ENCODE results near the gene TMEM175.
A peak's percentile ranks its signal among the peaks of the same experiment; 100 is the strongest.

TMEM175 gene, protein sequence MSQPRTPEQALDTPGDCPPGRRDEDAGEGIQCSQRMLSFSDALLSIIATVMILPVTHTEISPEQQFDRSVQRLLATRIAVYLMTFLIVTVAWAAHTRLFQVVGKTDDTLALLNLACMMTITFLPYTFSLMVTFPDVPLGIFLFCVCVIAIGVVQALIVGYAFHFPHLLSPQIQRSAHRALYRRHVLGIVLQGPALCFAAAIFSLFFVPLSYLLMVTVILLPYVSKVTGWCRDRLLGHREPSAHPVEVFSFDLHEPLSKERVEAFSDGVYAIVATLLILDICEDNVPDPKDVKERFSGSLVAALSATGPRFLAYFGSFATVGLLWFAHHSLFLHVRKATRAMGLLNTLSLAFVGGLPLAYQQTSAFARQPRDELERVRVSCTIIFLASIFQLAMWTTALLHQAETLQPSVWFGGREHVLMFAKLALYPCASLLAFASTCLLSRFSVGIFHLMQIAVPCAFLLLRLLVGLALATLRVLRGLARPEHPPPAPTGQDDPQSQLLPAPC

DNA sequence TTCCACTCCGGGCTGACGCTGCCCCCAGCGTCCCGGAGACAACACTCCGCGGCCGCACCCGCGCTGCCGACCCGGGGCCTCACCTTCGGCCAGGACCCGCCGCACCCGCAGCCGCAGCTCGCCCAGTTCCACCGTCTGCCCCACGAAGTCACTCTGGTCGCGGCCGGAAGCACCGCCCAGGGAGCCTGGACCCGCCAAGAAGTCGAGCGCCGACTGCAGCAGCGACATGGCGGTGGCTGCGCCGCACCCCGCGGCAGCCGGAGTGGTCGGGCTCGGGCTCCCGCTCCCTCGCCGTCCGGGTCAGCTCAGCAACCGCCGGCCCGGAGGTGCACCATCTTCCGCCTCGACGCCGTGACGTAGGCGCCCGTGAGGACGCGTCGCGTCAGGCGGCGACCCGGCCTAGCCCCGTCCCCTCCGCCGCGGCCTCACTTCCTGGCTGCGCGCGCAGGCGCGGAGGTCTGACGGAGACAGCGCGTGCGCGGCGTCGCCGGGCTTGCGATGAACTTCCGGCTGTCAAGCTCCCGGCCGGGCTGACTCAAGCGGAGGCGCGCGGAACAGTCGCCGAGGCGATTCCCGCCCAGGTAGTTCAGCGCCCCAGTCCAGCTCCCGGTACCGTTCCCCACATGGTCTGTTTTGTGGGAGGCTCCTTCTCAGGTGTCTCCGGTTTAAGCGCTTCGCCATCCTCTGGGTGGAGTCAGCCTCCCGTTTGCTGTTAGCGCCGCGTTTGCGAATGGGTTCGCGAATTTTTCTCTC, at the start of gene TMEM175, which contains the start of gene GAK:
Gene TMEM175 (plus strand): TSS at position 501 of the 753 bp plus-strand sequence. CDS start 15,280 bp downstream, outside the sequence.
Gene GAK (minus strand): TSS at position 357 of the 753 bp plus-strand sequence. CDS start 129 bp downstream, at position 228.
- peak; percentile 91 to 95 for DNase-seq (ENCODE audit: low spot score in 2 of 2)
- Histone ChIP-seq H3K4me1 (peaks cover 11% of the 10 kb centered on the region), H3K27me3 (ENCODE audit: low read depth) (no peaks in the 10 kb centered on the region), H3K9me3 (no peaks in the 10 kb centered on the region), H3K36me3 (replicated peaks) (no peaks in the 10 kb centered on the region), H3K4me3 (peak within 1 kb of the TSS; percentile 86)
- in situ Hi-C loops (cut with MboI; ENCODE audit: low sequenced_read_pairs), result no loop called here

DNA sequence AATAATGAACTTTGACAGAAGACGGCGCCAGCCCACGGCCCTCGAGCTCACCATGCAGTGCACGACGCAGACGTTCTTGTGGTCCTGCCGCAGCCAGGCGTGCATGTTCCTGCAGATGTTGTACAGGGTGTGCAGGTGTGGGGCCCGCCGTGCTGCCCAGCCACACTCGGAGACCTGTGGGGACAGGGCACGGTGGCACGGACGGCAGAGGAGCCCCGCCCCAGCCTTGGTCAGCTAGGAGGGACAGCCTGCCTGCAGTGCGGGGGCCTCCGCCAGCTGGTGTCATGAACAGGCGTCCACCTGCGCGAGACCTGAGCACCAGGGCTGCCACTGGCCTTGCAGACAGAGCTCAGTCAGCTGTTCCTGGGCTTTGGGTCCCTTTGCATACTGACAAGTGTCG, 49.6 kb upstream of the TMEM175 start:
- Histone ChIP-seq H3K4me3 (no peak overlapping the region), H3K36me3 (replicated peaks) (peaks cover 25% of the 10 kb centered on the region), H3K4me1 (no peaks in the 10 kb centered on the region), H3K9me3 (no peaks in the 10 kb centered on the region), H3K27me3 (ENCODE audit: low read depth) (no peaks in the 10 kb centered on the region)
- in situ Hi-C loops (cut with MboI; ENCODE audit: low sequenced_read_pairs), result no loop called here
- no peak for DNase-seq (ENCODE audit: low spot score in 2 of 2)

DNA sequence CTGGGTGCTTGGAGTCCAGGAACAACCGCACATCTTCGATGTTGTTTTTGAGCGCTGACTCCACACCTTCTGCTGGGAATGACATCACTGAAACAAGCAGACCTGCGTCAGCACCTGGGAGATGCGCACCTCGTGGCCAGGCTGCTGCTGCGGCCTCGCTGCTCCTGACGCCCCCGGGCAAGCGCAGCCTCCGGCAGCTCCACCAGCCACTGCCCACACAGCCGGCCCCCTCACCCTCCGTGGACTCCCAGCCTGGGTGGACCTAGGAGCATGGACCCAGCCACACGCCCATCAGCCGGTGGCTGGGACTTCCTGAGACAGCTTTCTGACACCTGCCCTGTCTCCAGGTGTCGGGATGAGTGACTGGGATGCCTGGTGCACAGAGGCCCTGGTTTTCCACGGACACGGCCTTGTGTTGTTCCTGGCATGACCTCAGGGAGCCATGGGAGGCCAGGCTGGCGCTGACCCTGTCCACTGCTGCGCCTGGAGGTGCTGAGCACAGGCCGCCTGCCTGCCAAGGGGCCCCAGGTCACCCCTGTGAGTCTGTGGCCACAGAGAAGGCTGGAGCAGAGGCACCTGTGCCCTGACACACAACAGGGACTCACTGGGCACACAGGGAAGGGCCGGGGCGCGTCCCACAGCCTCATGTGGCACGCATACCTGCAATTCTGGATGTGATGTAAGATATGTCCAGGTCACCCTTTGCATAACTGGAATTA, 48.7 kb upstream of the TMEM175 start:
- Histone ChIP-seq H3K9me3 (no peaks in the 10 kb centered on the region), H3K27me3 (ENCODE audit: low read depth) (no peaks in the 10 kb centered on the region), H3K4me3 (no peak overlapping the region), H3K4me1 (no peaks in the 10 kb centered on the region), H3K36me3 (replicated peaks) (peaks cover 31% of the 10 kb centered on the region)
- in situ Hi-C loops (cut with MboI; ENCODE audit: low sequenced_read_pairs), result no loop called here
- DNase-seq (ENCODE audit: low spot score in 2 of 2), result no peak

DNA sequence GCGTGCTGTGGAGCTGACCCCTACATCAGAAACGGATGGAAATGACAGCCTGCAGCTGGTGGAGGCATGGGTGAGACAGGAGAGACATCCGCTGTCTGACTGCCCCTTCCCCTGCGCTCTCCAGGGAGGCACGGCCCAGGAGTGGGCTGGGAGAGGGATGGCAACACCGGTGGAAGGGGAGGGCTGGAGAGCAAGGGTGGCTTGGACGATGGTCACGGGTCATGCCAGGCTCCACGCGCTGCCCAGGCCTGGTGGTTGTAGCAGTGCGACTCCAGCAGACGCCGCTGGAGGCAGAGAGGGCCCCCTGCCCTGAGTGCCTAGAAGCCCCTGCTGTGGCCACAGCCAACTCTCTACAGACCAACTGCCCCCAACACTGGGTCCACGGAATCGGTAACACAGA, 48.0 kb upstream of the TMEM175 start:
- Histone ChIP-seq H3K27me3 (ENCODE audit: low read depth) (no peaks in the 10 kb centered on the region), H3K36me3 (replicated peaks) (peaks cover 34% of the 10 kb centered on the region), H3K4me1 (no peaks in the 10 kb centered on the region), H3K9me3 (no peaks in the 10 kb centered on the region), H3K4me3 (no peak overlapping the region)
- in situ Hi-C loops (cut with MboI; ENCODE audit: low sequenced_read_pairs), result no loop called here
- DNase-seq (ENCODE audit: low spot score in 2 of 2), result no peak

DNA sequence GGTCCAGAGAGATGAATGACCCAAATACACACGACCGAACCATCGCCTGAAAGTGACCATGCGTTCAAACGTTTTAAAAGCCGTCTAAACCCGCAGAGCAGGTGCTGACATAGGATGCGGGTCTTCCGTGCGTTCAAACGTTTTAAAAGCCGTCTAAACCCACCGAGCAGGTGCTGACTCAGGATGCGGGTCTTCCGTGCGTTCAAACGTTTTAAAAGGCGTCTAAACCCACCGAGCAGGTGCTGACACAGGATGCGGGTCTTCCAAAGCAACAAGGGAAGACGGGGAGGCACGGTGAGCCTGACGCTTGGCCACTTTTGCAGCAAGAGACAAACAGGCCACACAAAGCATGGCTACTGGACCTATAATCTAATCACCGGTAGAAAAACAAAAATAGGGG, 47.4 kb upstream of the TMEM175 start:
- no peaks in the 10 kb centered on the region for H3K9me3 ChIP-seq
- no peaks in the 10 kb centered on the region for H3K27me3 ChIP-seq (ENCODE audit: low read depth)
- peaks cover 34% of the 10 kb centered on the region for H3K36me3 ChIP-seq (replicated peaks)
- no peak overlapping the region for H3K4me3 ChIP-seq
- in situ Hi-C loops (cut with MboI; ENCODE audit: low sequenced_read_pairs), result no loop called here
- DNase-seq (ENCODE audit: low spot score in 2 of 2), result no peak
- no peaks in the 10 kb centered on the region for H3K4me1 ChIP-seq

DNA sequence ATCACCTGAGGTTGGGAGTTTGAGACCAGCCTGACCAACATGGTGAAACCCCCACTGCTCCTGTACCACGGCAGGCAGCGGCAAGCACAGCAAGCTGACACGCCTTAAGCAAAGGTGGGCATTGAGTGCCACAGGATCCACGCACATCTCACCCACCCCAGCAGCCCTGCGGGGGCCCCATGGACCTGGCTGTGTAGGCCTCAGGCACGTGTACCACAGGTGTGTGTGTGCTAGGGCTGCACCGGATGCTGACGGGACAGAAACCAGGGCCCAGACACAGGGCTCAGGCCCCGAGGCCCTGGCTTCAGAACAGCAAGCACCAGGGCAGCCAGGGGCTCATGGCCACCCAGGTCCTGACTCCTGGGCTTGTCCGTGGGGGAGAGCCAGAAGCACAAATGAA, 46.9 kb upstream of the TMEM175 start:
- H3K4me1 ChIP-seq, result no peaks in the 10 kb centered on the region
- in situ Hi-C loops (cut with MboI; ENCODE audit: low sequenced_read_pairs), result no loop called here
- no peaks in the 10 kb centered on the region for H3K9me3 ChIP-seq
- H3K4me3 ChIP-seq, result no peak overlapping the region
- peaks cover 34% of the 10 kb centered on the region for H3K36me3 ChIP-seq (replicated peaks)
- no peak for DNase-seq (ENCODE audit: low spot score in 2 of 2)
- H3K27me3 ChIP-seq (ENCODE audit: low read depth), result no peaks in the 10 kb centered on the region

DNA sequence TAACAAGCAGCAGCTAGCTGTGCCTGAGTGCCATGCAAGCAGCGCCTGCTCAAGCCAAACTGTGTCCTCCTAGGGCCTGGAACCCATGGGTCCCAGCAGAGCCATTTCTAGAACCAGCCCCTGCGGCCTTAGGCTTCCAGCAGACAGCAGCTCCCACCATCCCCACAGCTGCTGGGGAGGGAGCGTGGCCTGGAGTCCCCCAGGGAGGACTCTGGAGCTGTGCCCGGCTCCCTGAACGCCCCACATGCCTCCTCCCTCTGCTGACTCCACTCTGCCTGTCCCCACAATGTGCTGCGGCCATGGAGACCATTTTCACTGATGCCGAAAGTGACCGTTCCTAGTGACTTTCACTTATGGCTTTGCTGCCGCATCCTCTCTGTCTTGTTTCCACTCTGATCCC, 46.0 kb upstream of the TMEM175 start:
- Histone ChIP-seq H3K9me3 (no peaks in the 10 kb centered on the region), H3K4me1 (no peaks in the 10 kb centered on the region), H3K36me3 (replicated peaks) (peaks cover 33% of the 10 kb centered on the region), H3K4me3 (no peak overlapping the region), H3K27me3 (ENCODE audit: low read depth) (no peaks in the 10 kb centered on the region)
- in situ Hi-C loops (cut with MboI; ENCODE audit: low sequenced_read_pairs), result no loop called here
- DNase-seq (ENCODE audit: low spot score in 2 of 2), result no peak

DNA sequence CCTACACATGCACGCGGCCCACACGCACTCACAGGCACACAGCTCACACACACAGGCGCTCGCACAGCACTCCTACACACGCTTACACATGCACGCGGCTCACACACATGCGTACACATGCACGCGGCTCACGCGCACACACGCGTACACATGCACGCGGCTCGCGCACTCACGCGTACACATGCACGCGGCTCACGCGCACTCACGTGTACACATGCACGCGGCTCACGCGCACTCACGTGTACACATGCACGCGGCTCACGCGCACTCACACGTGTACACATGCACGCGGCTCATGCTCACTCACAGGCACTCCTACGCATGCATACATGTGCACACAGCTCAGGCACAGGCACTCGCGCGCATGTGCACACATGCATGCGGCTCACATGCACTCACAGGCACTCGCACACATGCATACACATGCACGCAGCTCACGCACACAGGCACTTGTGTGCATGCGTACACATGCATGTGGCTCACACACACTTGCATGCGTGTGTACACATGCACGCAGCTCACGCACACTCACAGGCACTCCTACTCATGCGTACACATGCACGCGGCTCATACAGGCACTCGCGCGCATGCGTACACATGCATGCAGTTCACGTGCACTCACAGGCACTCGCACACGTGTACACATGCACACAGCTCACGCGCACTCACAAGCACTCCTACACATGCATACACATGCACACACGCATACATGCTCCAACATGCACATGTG, 45.1 kb upstream of the TMEM175 start:
- in situ Hi-C loops (cut with MboI; ENCODE audit: low sequenced_read_pairs), result no loop called here
- H3K36me3 ChIP-seq (replicated peaks), result peaks cover 24% of the 10 kb centered on the region

DNA sequence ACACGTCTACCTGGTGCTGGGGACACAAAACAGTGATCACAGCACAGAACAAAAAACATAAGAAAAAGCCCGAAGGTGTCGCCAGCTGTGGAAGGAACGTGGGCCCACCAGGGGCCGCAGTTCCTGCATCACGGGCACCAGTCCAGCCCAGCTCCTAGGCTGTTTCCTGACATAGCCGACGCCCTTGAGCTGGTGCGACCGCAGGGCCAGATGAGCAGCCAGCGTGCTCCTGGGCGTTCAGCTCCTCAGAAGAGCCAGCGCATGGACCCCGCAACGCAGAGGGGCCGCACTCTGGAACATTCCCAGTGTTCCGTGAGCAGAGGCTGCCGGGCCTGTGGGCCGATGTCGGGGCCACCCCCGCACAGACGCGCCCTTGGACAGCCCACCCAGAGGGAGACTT, 44.2 kb upstream of the TMEM175 start:
- H3K4me1 ChIP-seq, result no peaks in the 10 kb centered on the region
- no peaks in the 10 kb centered on the region for H3K9me3 ChIP-seq
- no peak for DNase-seq (ENCODE audit: low spot score in 2 of 2)
- peaks cover 18% of the 10 kb centered on the region for H3K36me3 ChIP-seq (replicated peaks)
- in situ Hi-C loops (cut with MboI; ENCODE audit: low sequenced_read_pairs), result no loop called here
- H3K27me3 ChIP-seq (ENCODE audit: low read depth), result no peaks in the 10 kb centered on the region
- no peak overlapping the region for H3K4me3 ChIP-seq

More for the DNA sequence above, 45.1 kb upstream of the TMEM175 start:
- no peak for DNase-seq (ENCODE audit: low spot score in 2 of 2)
- no peaks in the 10 kb centered on the region for H3K9me3 ChIP-seq
- H3K4me3 ChIP-seq, result no peak overlapping the region
- H3K4me1 ChIP-seq, result no peaks in the 10 kb centered on the region
- no peaks in the 10 kb centered on the region for H3K27me3 ChIP-seq (ENCODE audit: low read depth)

DNA sequence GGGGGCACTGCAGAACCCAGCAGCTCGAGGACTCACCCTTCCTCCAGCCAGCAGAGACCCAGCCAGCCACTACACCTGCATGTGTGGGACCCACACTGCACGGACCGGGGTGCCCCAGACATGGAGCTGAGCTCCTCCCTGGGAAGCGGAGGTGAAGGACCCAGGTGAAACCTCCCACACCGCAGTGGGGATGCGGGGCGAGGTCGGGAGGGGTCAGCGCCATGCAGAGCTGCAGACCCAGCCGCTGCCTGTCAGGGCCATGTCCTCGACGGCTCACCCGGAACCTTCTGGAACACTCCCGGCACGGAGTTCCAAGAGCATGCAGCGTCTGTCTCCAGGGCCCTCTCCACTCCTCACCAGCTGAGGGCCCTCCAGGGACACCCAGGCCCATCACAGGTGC, 42.7 kb upstream of the TMEM175 start:
- in situ Hi-C loops (cut with MboI; ENCODE audit: low sequenced_read_pairs), result no loop called here
- Histone ChIP-seq H3K36me3 (replicated peaks) (peaks cover 12% of the 10 kb centered on the region), H3K4me3 (no peak overlapping the region), H3K27me3 (ENCODE audit: low read depth) (no peaks in the 10 kb centered on the region), H3K9me3 (no peaks in the 10 kb centered on the region), H3K4me1 (no peaks in the 10 kb centered on the region)
- no peak for DNase-seq (ENCODE audit: low spot score in 2 of 2)

DNA sequence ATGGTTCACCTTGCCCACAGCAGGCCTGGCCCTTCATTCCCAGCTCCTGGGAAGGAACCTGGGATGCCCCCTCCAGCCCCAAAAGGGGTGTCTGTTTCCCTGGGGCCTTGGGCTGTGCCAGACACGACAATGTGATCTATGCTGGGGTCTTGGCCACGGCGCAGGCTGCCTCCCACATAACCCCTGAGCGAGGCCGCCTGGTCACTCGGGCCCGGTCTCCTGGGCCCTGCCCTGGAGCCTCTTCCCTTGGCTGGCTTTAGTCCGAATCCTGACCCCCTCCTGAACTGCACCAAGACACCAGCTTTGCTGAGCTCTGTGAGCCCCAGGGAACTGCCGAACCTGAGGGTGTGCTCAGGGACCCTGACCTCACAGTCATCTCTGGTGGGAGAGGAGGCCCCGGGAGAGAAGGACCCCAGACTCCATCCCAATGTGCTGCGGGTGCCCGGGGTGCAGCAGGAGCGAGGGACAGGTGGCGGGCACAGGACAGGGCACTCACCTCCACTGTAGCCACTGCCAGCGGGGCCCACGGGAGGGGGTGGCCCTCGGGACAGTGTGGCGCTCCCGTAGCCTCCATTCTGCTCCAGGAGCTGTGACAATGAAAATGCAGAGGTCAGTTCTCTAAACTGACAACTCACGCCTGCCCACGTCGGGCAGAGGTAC, 42.1 kb upstream of the TMEM175 start:
- Histone ChIP-seq H3K4me3 (no peak overlapping the region), H3K36me3 (replicated peaks) (peaks cover 12% of the 10 kb centered on the region), H3K9me3 (no peaks in the 10 kb centered on the region), H3K4me1 (no peaks in the 10 kb centered on the region), H3K27me3 (ENCODE audit: low read depth) (no peaks in the 10 kb centered on the region)
- no peak for DNase-seq (ENCODE audit: low spot score in 2 of 2)
- in situ Hi-C loops (cut with MboI; ENCODE audit: low sequenced_read_pairs), result no loop called here

DNA sequence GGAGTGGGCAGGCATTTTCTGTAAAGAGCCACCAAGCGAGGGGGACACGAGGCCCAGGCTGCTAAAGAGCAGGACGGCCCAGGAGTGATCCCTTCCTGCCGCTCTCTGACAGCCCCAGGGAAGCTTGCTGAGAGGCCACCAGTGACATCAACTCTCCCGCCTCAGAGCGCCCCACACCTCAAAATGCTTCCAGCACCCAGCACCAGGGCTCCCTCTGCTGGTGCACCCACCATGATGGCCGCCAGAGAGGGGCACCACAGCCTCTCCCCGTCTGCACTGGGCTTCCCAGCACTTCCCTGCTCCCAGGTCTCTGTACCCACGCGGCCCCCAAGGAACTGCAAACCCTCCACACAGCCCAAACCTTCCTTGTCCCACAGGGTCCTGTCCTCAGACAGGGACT, 40.5 kb upstream of the TMEM175 start:
- Histone ChIP-seq H3K9me3 (no peaks in the 10 kb centered on the region), H3K27me3 (ENCODE audit: low read depth) (no peaks in the 10 kb centered on the region), H3K4me3 (no peak overlapping the region), H3K4me1 (no peaks in the 10 kb centered on the region), H3K36me3 (replicated peaks) (peaks cover 19% of the 10 kb centered on the region)
- peak in 1 of 2 experiments; percentile 35 for DNase-seq (ENCODE audit: low spot score in 2 of 2)
- in situ Hi-C loops (cut with MboI; ENCODE audit: low sequenced_read_pairs), result no loop called here

DNA sequence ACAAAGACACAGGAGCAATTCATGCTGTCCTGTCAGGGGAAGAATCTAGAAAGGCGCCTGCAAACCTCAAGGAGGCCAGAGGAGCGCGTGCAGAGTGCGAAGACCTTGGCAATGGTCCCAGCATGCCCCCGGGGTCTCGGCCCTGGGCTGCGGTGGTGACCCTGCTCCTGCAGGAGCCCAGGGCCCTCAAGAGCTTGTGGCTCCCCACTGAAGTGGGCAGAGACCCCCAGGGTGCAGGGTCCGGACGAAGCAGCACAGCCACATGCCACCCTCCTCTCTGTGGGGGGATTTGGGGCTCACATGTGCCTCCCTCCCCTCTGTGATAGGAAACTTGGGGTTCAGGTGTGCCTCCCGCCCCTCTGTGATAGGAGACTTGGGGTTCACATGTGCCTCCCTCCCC, 39.5 kb upstream of the TMEM175 start:
- no peaks in the 10 kb centered on the region for H3K27me3 ChIP-seq (ENCODE audit: low read depth)
- DNase-seq (ENCODE audit: low spot score in 2 of 2), result no peak
- in situ Hi-C loops (cut with MboI; ENCODE audit: low sequenced_read_pairs), result no loop called here
- peaks cover 24% of the 10 kb centered on the region for H3K36me3 ChIP-seq (replicated peaks)
- no peaks in the 10 kb centered on the region for H3K4me1 ChIP-seq
- H3K4me3 ChIP-seq, result no peak overlapping the region
- no peaks in the 10 kb centered on the region for H3K9me3 ChIP-seq
